Right forelimb (tissue), 1 donor: ENCODE measurements around the gene NFIB.

ENCODE experiments used
- DNase-seq: peaks from one replicate; pipeline ENCODE4 v3.0.0-alpha.2; 2018

The NFIB gene

DNA sequence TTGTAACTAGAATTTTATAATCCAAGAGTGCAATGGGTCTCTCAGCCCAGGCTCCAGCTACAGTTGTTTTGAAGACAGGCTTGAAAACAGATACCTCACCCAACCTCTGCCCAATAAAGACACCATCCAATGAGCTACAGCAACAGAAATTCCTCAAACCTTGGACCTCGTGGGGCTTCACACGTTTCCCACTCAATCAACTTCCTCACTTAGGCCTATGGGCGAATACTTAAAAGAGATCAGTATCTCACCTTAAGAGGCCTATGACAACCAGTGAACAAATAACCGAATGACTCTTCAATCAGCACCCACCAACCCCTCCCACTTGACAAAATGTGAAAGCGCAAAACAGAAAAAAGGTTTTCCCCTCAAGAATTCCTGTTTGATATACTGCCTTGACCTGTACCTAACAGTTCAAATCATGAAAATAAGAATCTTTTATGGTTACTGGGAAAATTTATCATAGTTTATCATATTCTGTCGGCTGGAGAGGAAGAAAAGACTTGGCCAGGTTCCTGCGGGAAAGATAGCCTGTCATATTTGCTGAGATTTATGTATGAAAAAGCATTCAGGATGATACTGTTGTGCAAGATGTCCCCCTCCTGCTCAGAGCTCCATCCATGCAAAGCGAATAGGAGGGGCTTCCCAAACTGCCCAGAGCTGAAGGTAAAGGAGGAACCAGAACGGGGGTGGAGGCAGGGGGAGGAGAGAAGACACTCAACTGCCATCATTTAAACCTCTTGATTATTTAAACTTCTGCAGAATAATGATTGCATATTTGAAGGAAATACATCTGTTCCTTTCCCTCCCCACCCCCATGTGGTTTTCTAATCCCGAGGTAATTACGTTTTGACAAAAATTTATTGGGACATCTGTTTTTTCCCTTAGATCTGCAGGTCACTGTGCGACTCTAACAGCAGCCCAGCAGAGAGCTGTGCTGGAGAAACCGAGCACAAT, 256.3 kb downstream of the NFIB start:
- no peak for DNase-seq

DNA sequence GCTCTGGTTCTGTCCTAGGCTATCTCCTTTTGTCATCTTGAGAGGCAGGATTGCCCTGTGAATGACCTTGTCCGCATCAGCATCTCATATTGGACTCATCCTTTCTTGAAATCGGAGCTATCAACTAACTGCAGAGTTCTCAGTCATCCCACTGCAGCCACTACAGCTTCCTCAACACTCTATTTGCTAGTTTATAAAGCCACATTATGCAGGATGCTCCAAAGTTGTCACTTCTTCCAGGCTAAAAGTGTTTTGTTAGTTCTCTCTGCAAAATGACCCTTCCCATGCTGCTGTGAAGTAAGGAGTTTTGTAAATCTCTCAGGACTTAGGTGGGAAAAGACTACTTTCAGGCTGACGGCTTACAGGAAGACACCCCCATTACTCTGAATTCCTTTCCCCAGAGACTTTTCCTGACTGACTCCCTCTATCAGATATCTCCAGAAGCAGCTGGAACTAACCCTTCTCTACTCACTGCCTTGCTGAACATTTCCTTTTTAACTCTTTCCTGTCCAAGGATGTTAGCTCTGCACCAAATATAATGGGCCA, 257.6 kb downstream of the NFIB start:
- DNase-seq: no peak

DNA sequence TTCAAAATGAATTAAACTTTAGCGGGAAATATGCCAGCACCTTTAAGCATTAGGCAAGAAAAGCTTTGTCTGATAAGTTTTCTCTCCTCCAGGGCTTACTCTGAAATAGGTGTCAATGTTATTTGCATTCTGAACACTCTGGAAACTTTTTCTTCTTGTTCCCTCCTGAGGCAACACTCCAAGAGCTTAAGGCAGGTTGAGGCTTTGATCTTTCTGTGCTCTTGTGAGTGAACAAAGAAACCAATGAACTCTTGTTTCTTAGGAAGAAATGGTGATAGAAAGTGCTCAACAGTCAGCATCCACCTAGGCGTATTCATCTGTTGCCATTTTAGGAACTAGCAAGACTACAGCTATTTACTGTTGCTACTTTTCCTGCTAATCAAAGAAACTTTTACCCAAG, 259.8 kb downstream of the NFIB start:
- DNase-seq: no peak

DNA sequence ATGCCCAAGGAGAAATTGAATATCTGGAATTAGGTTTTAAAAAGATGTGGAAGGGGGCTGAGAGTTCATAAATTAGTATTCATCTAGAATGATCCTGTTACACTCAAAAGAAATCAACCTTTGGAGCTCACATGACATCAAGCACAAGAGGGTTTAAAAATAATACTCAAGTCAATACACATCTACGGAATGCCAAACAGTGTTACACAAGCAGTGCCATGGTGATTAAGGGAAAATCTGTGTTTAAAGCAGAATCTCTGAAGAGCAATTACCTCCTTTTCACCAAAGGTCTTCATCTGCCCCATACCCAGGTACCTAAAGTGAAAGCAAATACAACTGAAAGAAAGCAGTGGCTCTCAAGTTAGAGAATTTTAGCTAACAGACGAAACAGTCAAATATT, 261.6 kb downstream of the NFIB start:
- DNase-seq: no peak

DNA sequence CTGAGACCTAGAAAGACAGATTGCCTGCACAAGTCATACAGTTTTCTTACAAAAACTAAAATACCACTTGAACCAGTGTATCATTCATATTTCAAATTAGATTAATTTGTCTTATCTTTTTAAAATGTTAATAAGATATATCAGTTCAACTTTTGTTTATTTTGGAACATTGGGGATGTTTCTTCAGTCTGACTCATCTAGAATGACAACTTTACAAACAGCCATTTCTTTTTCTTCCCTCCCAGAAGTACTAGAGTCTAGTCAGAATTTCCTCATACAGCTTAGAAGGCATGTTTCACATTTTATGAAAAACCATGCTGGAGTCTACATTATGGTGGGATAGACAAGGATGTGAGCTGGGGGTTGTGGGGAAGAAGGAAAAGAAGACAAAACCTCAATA, 262.5 kb downstream of the NFIB start:
- no peak for DNase-seq

DNA sequence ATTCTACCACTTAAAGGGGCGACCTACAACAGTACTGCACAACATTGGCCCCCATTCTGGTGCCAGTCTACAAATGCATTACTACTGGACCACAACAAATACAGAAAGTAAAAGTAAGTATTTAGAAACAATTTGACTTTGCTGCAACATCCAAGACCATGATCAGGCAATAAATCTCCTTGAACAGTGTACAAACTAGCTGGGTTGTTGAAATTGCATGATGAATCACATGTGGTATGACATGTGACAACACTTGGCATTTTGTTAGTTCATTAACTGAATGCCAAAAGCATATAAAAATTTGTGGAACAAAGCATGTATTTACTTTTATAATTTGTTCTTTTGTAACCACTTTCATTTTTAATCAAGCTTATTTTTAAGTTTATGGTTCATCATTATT, 270.5 kb downstream of the NFIB start:
- no peak for DNase-seq

DNA sequence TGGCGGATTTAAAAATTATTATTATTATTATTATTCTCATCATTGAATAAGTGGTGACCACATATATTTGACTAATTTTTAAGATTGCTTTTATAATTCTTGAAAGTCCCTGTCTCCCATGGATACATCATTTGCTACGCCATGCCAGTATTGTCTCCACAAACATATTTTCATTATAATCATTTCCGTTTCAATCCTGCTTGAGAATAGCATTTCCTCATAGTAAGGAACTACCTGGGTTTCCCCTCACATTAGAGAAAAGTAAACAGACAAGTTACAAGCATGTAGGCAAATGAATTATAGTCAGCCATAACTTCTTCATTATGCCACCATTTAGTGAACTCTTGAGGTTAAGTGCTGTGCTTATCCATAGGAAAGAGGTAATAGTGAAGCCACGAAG, 276.6 kb downstream of the NFIB start:
- DNase-seq: no peak

DNA sequence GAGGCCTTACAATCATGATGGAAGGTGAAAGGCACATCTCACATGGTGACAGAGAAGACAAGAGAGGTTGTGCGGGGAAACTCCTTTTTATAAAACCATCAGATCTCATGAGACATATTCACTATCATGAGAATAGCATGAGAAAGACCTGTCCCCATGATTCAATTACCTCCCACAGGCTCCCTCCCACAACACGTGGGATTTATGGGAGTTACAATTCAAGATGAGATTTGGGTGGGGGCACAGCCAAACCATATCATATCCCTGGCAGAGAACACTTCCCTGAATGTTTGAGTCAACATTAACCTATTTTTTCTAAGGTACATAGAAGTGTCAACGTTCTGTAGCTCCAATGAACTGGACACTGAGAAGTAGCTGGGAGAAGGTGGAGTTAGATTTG, 280.9 kb downstream of the NFIB start:
- DNase-seq: no peak
